CD8-positive, alpha-beta memory T cell (primary cell): ENCODE measurements around the gene NATD1. TPM values are rescaled to one million over a fixed set of nuclear protein-coding genes. Genes with fewer than 3 reads are reported as not detected.
A peak's percentile ranks its signal among the peaks of the same experiment; 100 is the strongest.
"Not testable (repeated sequence)": the region's sequence is repeated elsewhere in the genome, so short reads cannot be mapped to it uniquely, and the experiment has no call there.

ENCODE experiments used
- CTCF ChIA-PET: fragments of 350-600 bp; sonication (Branson Sonifier 250); formaldehyde crosslinking; loops from one replicate; lab custom pipeline; 2021; ENCODE audit warnings: antibody characterized with exemption; lab: Charles Lee
- POLR2A ChIA-PET: fragments of 350-600 bp; sonication (Branson Sonifier 250); formaldehyde crosslinking; loops from one replicate; lab custom pipeline; 2021; ENCODE audit warnings: antibody characterized with exemption; lab: Charles Lee
- DNase-seq, 5 donors: peaks; one replicate each; pipeline versions ENCODE4 v3.0.0 to v3.0.0-alpha.2; 2020 to 2022; ENCODE audit warnings: mixed read lengths in 1 of 5
- H3K27ac ChIP-seq: one replicate; pipeline ENCODE4 v1.7.0; 2013; ENCODE audit warnings: low read depth, mild to moderate bottlenecking, low read length, moderate library complexity
- H3K27me3 ChIP-seq: 2 replicates; pipeline ENCODE4 v1.7.0; 2013; ENCODE audit warnings: low read length, mild to moderate bottlenecking; ENCODE audit not compliant: insufficient read depth, poor library complexity, severe bottlenecking
- H3K36me3 ChIP-seq: 2 replicates; pipeline ENCODE4 v1.7.0; 2013; ENCODE audit warnings: mild to moderate bottlenecking, low read length, moderate library complexity; ENCODE audit not compliant: insufficient read depth
- H3K4me1 ChIP-seq: 2 replicates; pipeline ENCODE4 v1.7.0; 2013; ENCODE audit warnings: mild to moderate bottlenecking, low read length, moderate library complexity; ENCODE audit not compliant: insufficient read depth
- H3K4me3 ChIP-seq: 2 replicates; pipeline ENCODE4 v1.7.0; 2013; ENCODE audit warnings: mild to moderate bottlenecking, low read length
- H3K9me3 ChIP-seq: 2 replicates; pipeline ENCODE4 v1.7.0; 2013; ENCODE audit warnings: mild to moderate bottlenecking, low read length
- H3K27ac Mint-ChIP-seq, 8 donors: one replicate each; pipeline ENCODE4 v1.8.0; 2020 to 2021; ENCODE audit warnings: mixed read lengths in 8 of 8, mild to moderate bottlenecking in 6 of 8, inconsistent platforms in 3 of 8, moderate library complexity in 3 of 8
- H3K27me3 Mint-ChIP-seq, 2 donors: one replicate each; pipeline ENCODE4 v1.8.0; 2020 to 2021; ENCODE audit warnings: mixed read lengths in 2 of 2, mild to moderate bottlenecking in 1 of 2, moderate library complexity in 1 of 2
- H3K36me3 Mint-ChIP-seq, 3 donors: one replicate each; pipeline ENCODE4 v1.8.0; 2020 to 2021; ENCODE audit warnings: mixed read lengths in 3 of 3, inconsistent platforms in 1 of 3, mild to moderate bottlenecking in 1 of 3
- H3K4me1 Mint-ChIP-seq, 3 donors: one replicate each; pipeline ENCODE4 v1.8.0; 2020 to 2021; ENCODE audit warnings: mixed read lengths in 3 of 3, inconsistent platforms in 1 of 3, mild to moderate bottlenecking in 1 of 3
- H3K4me3 Mint-ChIP-seq, 7 donors: one replicate each; pipeline ENCODE4 v1.8.0; 2020 to 2021; ENCODE audit warnings: mixed read lengths in 7 of 7, mild to moderate bottlenecking in 6 of 7, moderate library complexity in 4 of 7, inconsistent platforms in 2 of 7
- H3K9me3 Mint-ChIP-seq, 5 donors: one replicate each; pipeline ENCODE4 v1.8.0; 2020 to 2022; ENCODE audit warnings: mixed read lengths in 5 of 5, mild to moderate bottlenecking in 3 of 5, moderate library complexity in 2 of 5, inconsistent platforms in 1 of 5
- polyA plus RNA-seq: library from polyadenylated mRNA; unstranded; fragments of 300-500 nt; fragmentation: Illumina TruSeq; gene quantifications from one replicate; pipeline ENCODE4 v1.2.3, GENCODE V29; 2021
- total RNA-seq, 2 experiments: library from RNA; stranded (reverse); gene quantifications; one replicate each; pipeline ENCODE4 v1.2.3, GENCODE V29; 2021

The NATD1 gene
- total and polyA plus RNA-seq, 3 experiments from 2014 or later: 2.7 to 3.0 (median 2.8) TPM

DNA sequence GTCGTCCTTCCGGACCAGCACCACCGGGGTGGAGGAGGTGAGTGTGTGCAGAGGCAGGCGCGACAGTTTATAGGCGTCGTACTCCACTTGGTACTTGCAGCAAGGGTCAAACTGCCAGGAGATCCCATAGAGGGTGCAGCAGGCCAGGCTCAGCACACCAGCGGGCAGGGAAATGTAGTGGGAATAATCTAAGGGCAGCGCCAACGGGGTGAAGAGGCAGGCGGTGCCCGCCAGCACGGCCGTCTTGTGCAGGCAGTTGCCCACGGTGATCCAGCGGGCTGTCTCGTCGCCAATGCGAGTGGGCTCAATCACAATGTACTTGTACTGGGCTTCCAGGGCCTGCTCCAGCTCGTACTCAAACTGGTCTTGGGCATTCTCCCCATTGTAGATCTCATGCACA lies 54.8 kb downstream of the NATD1 start:
- POLR2A ChIA-PET: no interaction called here
- no peaks in the 10 kb centered on the region for H3K9me3 Mint-ChIP-seq
- no peak overlapping the region for H3K4me3 ChIP-seq
- H3K27me3 Mint-ChIP-seq: no peaks in the 10 kb centered on the region
- CTCF ChIA-PET: interaction anchor here (1.7 kb wide), 1 partner anchor 80 kb away, joined by 3 read pairs; no protein-coding TSS in a partner anchor
- H3K27me3 ChIP-seq: no peaks in the 10 kb centered on the region
- H3K27ac ChIP-seq: no peak overlapping the region
- no peak for DNase-seq
- H3K4me3 Mint-ChIP-seq: no peak overlapping the region
- no peaks in the 10 kb centered on the region for H3K9me3 ChIP-seq
- H3K4me1 ChIP-seq: no peaks in the 10 kb centered on the region
- peak overlapping the region in 3 of 8 donors; percentile 21 to 68 (median 33) for H3K27ac Mint-ChIP-seq
- peaks cover 0 to 56% (median 15%) of the 10 kb centered on the region in 3 donors for H3K36me3 Mint-ChIP-seq
- H3K4me1 Mint-ChIP-seq: peaks cover 18 to 38% (median 36%) of the 10 kb centered on the region in 3 donors
- peaks cover 11% of the 10 kb centered on the region for H3K36me3 ChIP-seq

DNA sequence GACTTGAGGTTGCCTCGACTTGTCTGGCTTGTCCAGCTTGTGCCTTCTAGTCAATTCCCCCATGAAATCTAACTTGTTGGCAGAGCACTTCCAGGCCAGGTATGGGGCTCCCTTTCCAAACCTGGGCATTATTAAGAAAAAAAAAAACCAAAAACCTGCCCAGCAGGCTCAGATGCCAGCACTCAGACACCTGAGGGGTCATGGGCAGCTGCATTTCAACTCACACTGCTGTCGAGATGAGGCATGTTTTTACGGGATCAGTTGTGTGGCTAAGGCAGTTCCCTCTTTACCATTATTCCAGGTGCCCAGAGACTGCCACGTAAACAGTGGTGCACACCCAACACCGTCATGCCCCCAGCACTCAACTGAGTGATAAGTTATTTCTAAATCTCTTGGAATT lies 57.1 kb downstream of the NATD1 start:
- Mint-ChIP-seq H3K4me3 (no peak overlapping the region), H3K27me3 (no peaks in the 10 kb centered on the region), H3K9me3 (no peaks in the 10 kb centered on the region), H3K36me3 (peaks cover 0 to 56% (median 15%) of the 10 kb centered on the region in 3 donors), H3K27ac (no peak overlapping the region), H3K4me1 (peaks cover 14 to 30% (median 20%) of the 10 kb centered on the region in 3 donors)
- Histone ChIP-seq H3K9me3 (no peaks in the 10 kb centered on the region), H3K4me3 (no peak overlapping the region), H3K36me3 (peaks cover 11% of the 10 kb centered on the region), H3K27me3 (no peaks in the 10 kb centered on the region), H3K4me1 (no peaks in the 10 kb centered on the region), H3K27ac (no peak overlapping the region)
- ChIA-PET CTCF (no interaction called here), POLR2A (no interaction called here)
- DNase-seq: no peak

DNA sequence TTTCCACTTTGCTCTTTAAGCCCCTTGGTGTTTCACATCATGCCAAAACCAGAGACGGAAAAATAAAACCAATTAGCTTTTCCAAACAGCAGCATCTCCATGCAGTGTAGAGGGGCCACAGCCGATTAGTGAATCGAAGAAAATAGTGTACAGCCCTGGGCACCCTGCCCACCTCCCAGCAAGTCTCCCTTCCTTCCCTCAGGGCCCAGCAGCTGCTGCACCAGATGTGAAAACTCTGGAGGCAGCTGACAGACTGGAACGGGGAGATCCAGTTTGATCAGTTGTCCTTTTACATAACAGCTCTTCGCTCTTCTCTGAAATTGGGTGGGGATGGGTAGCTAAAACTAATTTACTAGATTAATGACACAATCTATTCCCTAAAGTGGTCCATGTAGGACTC lies 58.5 kb downstream of the NATD1 start:
- Histone ChIP-seq H3K27ac (no peak overlapping the region), H3K4me3 (no peak overlapping the region), H3K4me1 (no peaks in the 10 kb centered on the region), H3K27me3 (no peaks in the 10 kb centered on the region), H3K9me3 (no peaks in the 10 kb centered on the region), H3K36me3 (peaks cover 11% of the 10 kb centered on the region)
- no peak for DNase-seq
- Mint-ChIP-seq H3K36me3 (peaks cover 0 to 56% (median 19%) of the 10 kb centered on the region in 3 donors), H3K9me3 (no peaks in the 10 kb centered on the region), H3K4me3 (no peak overlapping the region), H3K4me1 (peaks cover 5 to 19% (median 7%) of the 10 kb centered on the region in 3 donors), H3K27ac (peak overlapping the region in 1 of 8 donors; percentile 71), H3K27me3 (no peaks in the 10 kb centered on the region)
- CTCF ChIA-PET: interaction anchor here (1.7 kb wide), 1 partner anchor 25 kb away, joined by 3 read pairs; no protein-coding TSS in a partner anchor
- POLR2A ChIA-PET: interaction anchor here (0.9 kb wide), 1 partner anchor 20 kb away, joined by 3 read pairs; no protein-coding TSS in a partner anchor

DNA sequence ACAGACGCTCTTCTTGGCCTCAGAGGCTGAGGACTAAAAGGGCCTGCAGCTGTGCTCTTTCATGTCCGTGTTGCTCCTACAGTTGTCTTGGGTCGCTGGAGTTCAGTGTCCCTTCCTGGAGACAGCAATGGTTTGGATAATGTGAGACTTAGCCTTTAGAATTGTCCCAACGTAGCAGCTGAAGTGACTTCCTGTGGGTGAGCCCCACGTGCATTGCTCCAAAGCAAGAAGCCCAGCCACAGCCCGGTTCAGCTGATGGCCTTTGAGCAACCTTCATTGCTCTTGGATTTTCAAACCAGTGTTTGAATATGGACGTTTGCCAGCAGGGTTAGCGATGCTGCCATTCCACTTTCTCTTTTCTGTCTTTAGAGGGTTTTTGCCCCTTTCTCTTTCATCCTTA lies 59.0 kb downstream of the NATD1 start:
- no peaks in the 10 kb centered on the region for H3K4me1 ChIP-seq
- H3K9me3 Mint-ChIP-seq: no peaks in the 10 kb centered on the region
- no peaks in the 10 kb centered on the region for H3K27me3 ChIP-seq
- DNase-seq: no peak
- ChIA-PET POLR2A (interaction anchor here (0.9 kb wide), 1 partner anchor 21 kb away, joined by 3 read pairs; no protein-coding TSS in a partner anchor), CTCF (interaction anchor here (1.7 kb wide), 1 partner anchor 24 kb away, joined by 3 read pairs; no protein-coding TSS in a partner anchor)
- no peak overlapping the region for H3K4me3 Mint-ChIP-seq
- H3K36me3 ChIP-seq: peaks cover 11% of the 10 kb centered on the region
- H3K27ac ChIP-seq: no peak overlapping the region
- peaks cover under 1 to 16% (median 5%) of the 10 kb centered on the region in 3 donors for H3K4me1 Mint-ChIP-seq
- H3K27ac Mint-ChIP-seq: peak overlapping the region in 2 of 8 donors; percentile 71 to 91
- H3K4me3 ChIP-seq: no peak overlapping the region
- peaks cover 0 to 56% (median 19%) of the 10 kb centered on the region in 3 donors for H3K36me3 Mint-ChIP-seq
- no peaks in the 10 kb centered on the region for H3K27me3 Mint-ChIP-seq
- no peaks in the 10 kb centered on the region for H3K9me3 ChIP-seq

DNA sequence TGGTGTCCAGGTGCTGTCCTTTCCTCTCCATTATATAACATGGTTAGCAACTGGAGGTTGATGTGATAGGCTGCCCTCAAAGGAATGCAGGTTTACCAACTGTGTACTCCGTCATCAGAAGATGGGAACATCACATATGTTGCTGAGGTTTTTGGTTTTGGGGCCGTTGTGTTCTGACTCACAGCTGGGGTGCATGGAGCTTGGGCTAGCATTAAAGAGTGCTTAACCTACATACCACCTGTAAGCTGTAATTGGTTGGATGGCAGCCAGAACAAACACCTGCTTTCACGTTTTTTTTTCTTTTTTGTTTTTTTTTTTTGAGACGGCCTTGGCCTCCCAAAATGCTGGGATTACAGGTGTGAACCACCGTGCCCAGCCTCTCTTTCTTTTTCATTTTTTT lies 60.2 kb downstream of the NATD1 start:
- Histone ChIP-seq H3K36me3 (peaks cover 11% of the 10 kb centered on the region), H3K9me3 (no peaks in the 10 kb centered on the region), H3K4me1 (no peaks in the 10 kb centered on the region), H3K27ac (no peak overlapping the region), H3K4me3 (no peak overlapping the region), H3K27me3 (no peaks in the 10 kb centered on the region)
- CTCF ChIA-PET: interaction anchor here (1.7 kb wide), 1 partner anchor 23 kb away, joined by 3 read pairs; no protein-coding TSS in a partner anchor
- Mint-ChIP-seq H3K4me3 (no peak overlapping the region), H3K27ac (peak overlapping the region in 2 of 8 donors; percentile 17 to 62), H3K27me3 (no peaks in the 10 kb centered on the region), H3K4me1 (peaks cover 0 to 12% (median 2%) of the 10 kb centered on the region in 3 donors), H3K9me3 (no peaks in the 10 kb centered on the region), H3K36me3 (peaks cover 0 to 56% (median 13%) of the 10 kb centered on the region in 3 donors)
- DNase-seq: no peak
- POLR2A ChIA-PET: interaction anchor here (1.1 kb wide), 1 partner anchor 9 kb away, joined by 4 read pairs; no protein-coding TSS in a partner anchor

DNA sequence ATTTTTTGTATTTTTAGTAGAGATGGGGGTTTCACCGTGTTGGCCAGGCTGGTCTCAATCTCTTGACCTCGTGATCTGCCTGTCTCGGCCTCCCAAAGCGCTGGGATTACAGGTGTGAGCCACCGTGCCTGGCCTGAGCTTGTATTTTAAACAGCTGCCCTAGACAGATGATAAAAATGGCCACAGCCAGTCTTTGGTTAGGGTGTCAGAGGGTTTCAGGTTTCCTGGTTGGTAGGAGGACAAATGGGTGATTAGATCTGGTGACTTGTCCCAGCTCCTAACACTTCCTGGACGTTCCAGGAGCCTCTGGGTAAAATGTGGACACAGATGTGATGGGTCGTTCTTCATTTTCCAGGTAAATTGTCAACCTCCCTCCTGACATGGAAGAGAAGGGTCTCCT lies 60.8 kb downstream of the NATD1 start:
- CTCF ChIA-PET, POLR2A ChIA-PET, DNase-seq, H3K4me1 ChIP-seq, H3K27me3 ChIP-seq, H3K9me3 Mint-ChIP-seq, H3K36me3 ChIP-seq, H3K27ac ChIP-seq, H3K4me3 Mint-ChIP-seq, H3K9me3 ChIP-seq, H3K4me3 ChIP-seq, H3K27me3 Mint-ChIP-seq: not testable (repeated sequence)
- peak overlapping the region in 4 of 8 donors; percentile 17 to 86 (median 51) for H3K27ac Mint-ChIP-seq
- peaks cover 0 to 11% (median 2%) of the 10 kb centered on the region in 3 donors for H3K4me1 Mint-ChIP-seq
- peaks cover 0 to 49% (median 9%) of the 10 kb centered on the region in 3 donors for H3K36me3 Mint-ChIP-seq

DNA sequence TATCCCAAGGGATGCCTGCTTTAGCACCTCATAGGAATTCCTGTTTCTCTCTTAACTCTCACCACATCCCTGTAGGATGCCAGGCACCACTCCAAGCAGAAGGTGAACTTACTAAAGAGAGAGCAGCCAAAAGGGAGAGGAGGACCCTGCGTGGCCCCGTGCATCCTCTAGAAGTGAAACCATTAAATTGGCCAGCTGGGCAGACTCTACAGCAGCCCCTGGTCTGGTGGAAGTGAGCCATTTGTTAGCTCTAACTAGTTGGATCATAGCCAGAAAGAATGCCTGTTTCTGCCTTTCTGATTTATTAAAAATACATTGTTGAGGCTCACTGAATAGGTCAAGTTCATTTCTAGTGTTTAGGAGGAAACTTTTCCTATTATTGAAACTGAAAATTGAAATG lies 61.5 kb downstream of the NATD1 start:
- no peak overlapping the region for H3K4me3 Mint-ChIP-seq
- DNase-seq: no peak
- H3K4me1 Mint-ChIP-seq: peaks cover 0 to 11% (median 2%) of the 10 kb centered on the region in 3 donors
- Histone ChIP-seq H3K9me3 (no peaks in the 10 kb centered on the region), H3K4me1 (no peaks in the 10 kb centered on the region), H3K27ac (no peak overlapping the region), H3K36me3 (no peaks in the 10 kb centered on the region), H3K27me3 (no peaks in the 10 kb centered on the region), H3K4me3 (no peak overlapping the region)
- peak overlapping the region in 2 of 8 donors; percentile 51 to 64 for H3K27ac Mint-ChIP-seq
- no peaks in the 10 kb centered on the region for H3K27me3 Mint-ChIP-seq
- no peaks in the 10 kb centered on the region for H3K9me3 Mint-ChIP-seq
- peaks cover 0 to 44% (median 4%) of the 10 kb centered on the region in 3 donors for H3K36me3 Mint-ChIP-seq
- CTCF ChIA-PET: no interaction called here
- POLR2A ChIA-PET: no interaction called here

DNA sequence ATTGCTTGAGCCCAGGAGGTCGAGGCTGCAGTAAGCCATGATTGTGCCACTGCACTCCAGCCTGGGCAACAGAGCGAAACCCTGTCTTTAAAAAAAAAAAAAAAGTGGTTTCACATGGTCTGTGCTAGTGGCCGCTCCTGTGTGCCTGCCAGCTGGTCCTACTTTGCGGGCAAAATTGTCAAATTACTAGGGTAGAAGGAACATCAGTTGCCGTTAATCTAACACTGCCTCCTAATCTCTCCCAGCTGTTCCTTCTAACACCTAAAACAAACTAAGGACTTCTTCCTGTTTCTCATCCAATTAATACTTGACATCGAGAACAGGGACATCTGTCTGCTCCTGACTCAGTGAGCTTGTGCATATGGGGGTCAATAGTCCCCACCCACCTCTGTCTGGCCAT lies 63.1 kb downstream of the NATD1 start:
- H3K36me3 Mint-ChIP-seq: peaks cover under 1 to 50% (median 9%) of the 10 kb centered on the region in 3 donors
- DNase-seq: no peak
- H3K4me3 Mint-ChIP-seq: no peak overlapping the region
- no peaks in the 10 kb centered on the region for H3K9me3 ChIP-seq
- no peaks in the 10 kb centered on the region for H3K27me3 Mint-ChIP-seq
- POLR2A ChIA-PET: no interaction called here
- no peak overlapping the region for H3K27ac ChIP-seq
- H3K9me3 Mint-ChIP-seq: no peaks in the 10 kb centered on the region
- H3K27me3 ChIP-seq: no peaks in the 10 kb centered on the region
- H3K27ac Mint-ChIP-seq: no peak overlapping the region
- H3K36me3 ChIP-seq: no peaks in the 10 kb centered on the region
- no peaks in the 10 kb centered on the region for H3K4me1 ChIP-seq
- CTCF ChIA-PET: no interaction called here
- H3K4me1 Mint-ChIP-seq: peaks cover 0 to 11% (median 2%) of the 10 kb centered on the region in 3 donors
- H3K4me3 ChIP-seq: no peak overlapping the region
